Mesothelial cell of epicardium (in vitro differentiated cells): ENCODE measurements around the gene SLC27A5. TPM values are rescaled to one million over a fixed set of nuclear protein-coding genes. Genes with fewer than 3 reads are reported as not detected.
"Not testable (repeated sequence)": the region's sequence is repeated elsewhere in the genome, so short reads cannot be mapped to it uniquely, and the experiment has no call there.

ENCODE experiments used
- DNase-seq, 2 experiments: peaks; one replicate each; pipeline ENCODE4 v3.0.0; 2021; ENCODE audit warnings: low spot score in 2 of 2; ENCODE audit not compliant: unreplicated experiment in 2 of 2
- H3K27ac Mint-ChIP-seq: 2 replicates; pipeline ENCODE4 v1.8.0; 2021; ENCODE audit warnings: mixed read lengths
- H3K27me3 Mint-ChIP-seq: 2 replicates; pipeline ENCODE4 v1.8.0; 2021; ENCODE audit warnings: low read depth, mixed read lengths
- H3K36me3 Mint-ChIP-seq: 2 replicates; pipeline ENCODE4 v1.8.0; 2021; ENCODE audit warnings: mixed read lengths
- H3K4me1 Mint-ChIP-seq: 2 replicates; pipeline ENCODE4 v1.8.0; 2021; ENCODE audit warnings: mixed read lengths
- H3K4me3 Mint-ChIP-seq: 2 replicates; pipeline ENCODE4 v1.8.0; 2021; ENCODE audit warnings: mild to moderate bottlenecking, moderate library complexity, mixed read lengths
- H3K9me3 Mint-ChIP-seq: 2 replicates; pipeline ENCODE4 v1.8.0; 2021; ENCODE audit warnings: mixed read lengths
- CTCF ChIP-seq: fragments of 200-600 bp; sonication (generic); IDR thresholded peaks from one replicate; pipeline ENCODE4 v1.5.0; 2021; ENCODE audit warnings: antibody characterized with exemption; ENCODE audit not compliant: unreplicated experiment
- total RNA-seq: library from RNA; stranded (reverse); gene quantifications from 3 replicates; pipeline ENCODE4 v1.2.1, GENCODE V29; 2021

The SLC27A5 gene
- total RNA-seq, 1 donor from 2014 or later = 14.2 TPM

GRCh38 chr19:58456111-58456510, 55.7 kb downstream of the SLC27A5 start:
- TF ChIP-seq CTCF = no peak
- no peak overlapping the region for H3K27ac Mint-ChIP-seq

GRCh38 chr19:58455306-58455705, 56.5 kb downstream of the SLC27A5 start:
- no peak overlapping the region for H3K4me3 Mint-ChIP-seq
- peaks cover 17% of the 10 kb centered on the region for H3K4me1 Mint-ChIP-seq
- TF ChIP-seq CTCF = no peak
- DNase-seq = no peak
- peaks cover 14% of the 10 kb centered on the region for H3K36me3 Mint-ChIP-seq
- H3K9me3 Mint-ChIP-seq = peaks cover 3% of the 10 kb centered on the region
- peaks cover 5% of the 10 kb centered on the region for H3K27me3 Mint-ChIP-seq
- no peak overlapping the region for H3K27ac Mint-ChIP-seq

More at GRCh38 chr19:58456111-58456510, 55.7 kb downstream of the SLC27A5 start:
- Mint-ChIP-seq H3K27me3 (peaks cover 2% of the 10 kb centered on the region), H3K4me1 (peaks cover 10% of the 10 kb centered on the region), H3K36me3 (peaks cover 14% of the 10 kb centered on the region), H3K4me3 (no peak overlapping the region), H3K9me3 (peaks cover 3% of the 10 kb centered on the region)
- DNase-seq = no peak

GRCh38 chr19:58453743-58454142, 58.0 kb downstream of the SLC27A5 start:
- no peak for DNase-seq
- Mint-ChIP-seq H3K27me3 (peaks cover 7% of the 10 kb centered on the region), H3K27ac (no peak overlapping the region), H3K4me1 (peaks cover 17% of the 10 kb centered on the region), H3K9me3 (peaks cover 3% of the 10 kb centered on the region), H3K4me3 (no peak overlapping the region), H3K36me3 (peaks cover 10% of the 10 kb centered on the region)
- TF ChIP-seq CTCF = no peak

GRCh38 chr19:58451358-58452101, 60.3 kb downstream of the SLC27A5 start, which contains the start of gene ZNF324B:
ZNF324B (plus strand) TSS chr19:58451622; CDS start chr19:58453702, 2,080 bp downstream.
- peaks cover 7% of the 10 kb centered on the region for H3K9me3 Mint-ChIP-seq
- DNase-seq = peak; percentile 91 to 96
- H3K27ac Mint-ChIP-seq = peak within 1 kb of the TSS; percentile 92
- TF ChIP-seq CTCF = no peak
- H3K27me3 Mint-ChIP-seq = peaks cover 21% of the 10 kb centered on the region
- H3K4me3 Mint-ChIP-seq = peak within 1 kb of the TSS; percentile 80
- H3K4me1 Mint-ChIP-seq = peaks cover 17% of the 10 kb centered on the region
- peaks cover 3% of the 10 kb centered on the region for H3K36me3 Mint-ChIP-seq

GRCh38 chr19:58450856-58451357, 60.9 kb downstream of the SLC27A5 start:
- peak overlapping the region; percentile 92 for H3K27ac Mint-ChIP-seq
- H3K36me3 Mint-ChIP-seq = peaks cover 3% of the 10 kb centered on the region
- no peak for TF ChIP-seq CTCF
- DNase-seq = no peak
- H3K27me3 Mint-ChIP-seq = peaks cover 26% of the 10 kb centered on the region
- H3K4me1 Mint-ChIP-seq = peaks cover 17% of the 10 kb centered on the region
- H3K9me3 Mint-ChIP-seq = peaks cover 7% of the 10 kb centered on the region
- peak overlapping the region; percentile 80 for H3K4me3 Mint-ChIP-seq

GRCh38 chr19:58449980-58450379, 61.8 kb downstream of the SLC27A5 start:
- H3K9me3 Mint-ChIP-seq, H3K36me3 Mint-ChIP-seq, H3K27ac Mint-ChIP-seq, H3K4me3 Mint-ChIP-seq, DNase-seq: not testable (repeated sequence)
- peaks cover 17% of the 10 kb centered on the region for H3K4me1 Mint-ChIP-seq
- peaks cover 32% of the 10 kb centered on the region for H3K27me3 Mint-ChIP-seq

GRCh38 chr19:58448860-58449259, 62.9 kb downstream of the SLC27A5 start:
- not testable (repeated sequence) for DNase-seq, H3K9me3 Mint-ChIP-seq, H3K36me3 Mint-ChIP-seq, H3K4me3 Mint-ChIP-seq, H3K27ac Mint-ChIP-seq
- Mint-ChIP-seq H3K4me1 (peaks cover 17% of the 10 kb centered on the region), H3K27me3 (peaks cover 43% of the 10 kb centered on the region)
